Right ventricle myocardium inferior (tissue), 1 donor: ENCODE measurements around the gene FBXW8. TPM values are rescaled to one million over a fixed set of nuclear protein-coding genes. Genes with fewer than 3 reads are reported as not detected.

ENCODE experiments used
- ATAC-seq: fragments of 200-7000 bp; cut with Tn5 transposase; one replicate; pipeline ENCODE4 v1.9.1; 2020; ENCODE audit warnings: mild to moderate bottlenecking, moderate library complexity
- DNase-seq: peaks from one replicate; pipeline ENCODE4 v3.0.0; 2021; ENCODE audit errors: missing footprints
- intact Hi-C: fragments of 100-400 bp; cut with DNase I; formaldehyde crosslinking; loops from one replicate; pipeline ENCODE4 v1.11.0; 2022
- long read RNA-seq: library from polyadenylated mRNA; unstranded; transcript quantifications from one replicate; pipeline ENCODE4 v2.0.0, GENCODE V29; 2021
- total RNA-seq: library from RNA; stranded (reverse); fragmentation: NEBNext Ultra II Directional; extraction: Animal tissue kit (Norgen Biotek cat#: 25700); gene quantifications from one replicate; pipeline ENCODE4 v1.2.1, GENCODE V29; 2021
- donor health status: DM: no; HTN: yes; CAD: no; lungs with severe emphysema.

FBXW8 gene, protein sequence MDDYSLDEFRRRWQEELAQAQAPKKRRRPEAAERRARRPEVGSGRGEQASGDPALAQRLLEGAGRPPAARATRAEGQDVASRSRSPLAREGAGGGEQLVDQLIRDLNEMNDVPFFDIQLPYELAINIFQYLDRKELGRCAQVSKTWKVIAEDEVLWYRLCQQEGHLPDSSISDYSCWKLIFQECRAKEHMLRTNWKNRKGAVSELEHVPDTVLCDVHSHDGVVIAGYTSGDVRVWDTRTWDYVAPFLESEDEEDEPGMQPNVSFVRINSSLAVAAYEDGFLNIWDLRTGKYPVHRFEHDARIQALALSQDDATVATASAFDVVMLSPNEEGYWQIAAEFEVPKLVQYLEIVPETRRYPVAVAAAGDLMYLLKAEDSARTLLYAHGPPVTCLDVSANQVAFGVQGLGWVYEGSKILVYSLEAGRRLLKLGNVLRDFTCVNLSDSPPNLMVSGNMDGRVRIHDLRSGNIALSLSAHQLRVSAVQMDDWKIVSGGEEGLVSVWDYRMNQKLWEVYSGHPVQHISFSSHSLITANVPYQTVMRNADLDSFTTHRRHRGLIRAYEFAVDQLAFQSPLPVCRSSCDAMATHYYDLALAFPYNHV
- total RNA-seq = 5.4 TPM
- long read RNA-seq, partial matches to known transcripts = 0 of 8 reads
- long read RNA-seq, other reads (novel, unspliced or antisense) = 4 of 8 reads

DNA sequence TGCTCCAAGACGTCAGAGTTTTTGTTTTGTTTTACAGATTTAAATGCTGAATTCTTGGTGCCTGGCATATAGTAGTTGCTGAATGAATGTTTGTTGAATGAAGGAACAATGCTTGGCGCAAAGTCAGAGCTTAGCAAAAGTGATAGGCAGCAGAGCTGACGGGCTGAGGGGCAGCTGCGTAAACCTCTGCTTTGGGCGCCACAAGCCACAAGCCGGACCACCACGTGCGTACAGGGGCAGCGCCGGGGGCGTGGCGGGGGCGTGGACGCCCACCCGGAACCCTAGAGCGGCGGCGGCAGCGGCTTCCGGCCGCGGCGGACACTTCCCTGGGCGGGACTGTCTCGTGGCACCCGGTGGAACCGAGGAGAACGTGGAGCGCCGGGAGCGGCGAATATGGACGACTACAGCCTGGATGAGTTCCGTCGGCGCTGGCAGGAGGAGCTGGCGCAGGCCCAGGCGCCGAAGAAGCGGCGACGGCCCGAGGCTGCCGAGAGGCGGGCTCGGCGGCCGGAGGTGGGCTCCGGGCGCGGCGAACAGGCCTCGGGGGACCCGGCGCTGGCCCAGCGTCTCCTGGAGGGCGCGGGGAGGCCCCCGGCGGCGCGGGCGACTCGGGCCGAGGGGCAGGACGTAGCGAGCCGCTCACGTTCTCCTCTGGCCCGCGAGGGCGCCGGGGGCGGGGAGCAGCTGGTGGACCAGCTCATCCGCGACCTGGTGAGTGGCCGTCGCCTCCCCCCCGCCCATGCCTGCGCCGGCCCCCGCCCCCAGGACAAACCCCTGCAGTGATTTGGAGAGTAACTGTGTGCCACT, at the start of gene FBXW8:
TSS of gene FBXW8 (plus strand) at position 306 of the 807 bp plus-strand sequence. CDS start at position 394, 88 bp downstream.
- intact Hi-C loops = no loop called here
- ATAC-seq (peak; percentile 93), DNase-seq (peak; percentile 87)

DNA sequence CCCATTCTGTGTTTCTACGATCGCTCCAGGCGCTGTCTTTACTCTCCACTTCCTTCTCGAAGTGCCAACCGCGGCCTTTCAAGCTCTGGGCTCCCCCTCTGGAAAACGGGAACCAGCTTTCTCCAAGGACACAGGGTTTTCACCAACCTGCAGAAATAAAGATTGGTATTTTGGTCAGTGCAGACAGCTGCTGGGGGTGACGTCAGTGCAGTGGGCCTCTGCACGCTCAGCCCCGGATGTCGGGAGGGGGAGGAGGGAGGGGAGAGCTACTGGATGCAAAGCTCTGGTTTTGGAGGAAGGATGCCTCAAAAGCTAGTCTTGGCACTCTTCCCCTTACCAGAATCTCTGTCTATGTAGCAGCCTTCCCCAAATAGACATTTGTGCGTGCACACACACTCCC, 49.4 kb upstream of the FBXW8 start:
- DNase-seq (no peak), ATAC-seq (peak; percentile 60)
- intact Hi-C loops = no loop called here

DNA sequence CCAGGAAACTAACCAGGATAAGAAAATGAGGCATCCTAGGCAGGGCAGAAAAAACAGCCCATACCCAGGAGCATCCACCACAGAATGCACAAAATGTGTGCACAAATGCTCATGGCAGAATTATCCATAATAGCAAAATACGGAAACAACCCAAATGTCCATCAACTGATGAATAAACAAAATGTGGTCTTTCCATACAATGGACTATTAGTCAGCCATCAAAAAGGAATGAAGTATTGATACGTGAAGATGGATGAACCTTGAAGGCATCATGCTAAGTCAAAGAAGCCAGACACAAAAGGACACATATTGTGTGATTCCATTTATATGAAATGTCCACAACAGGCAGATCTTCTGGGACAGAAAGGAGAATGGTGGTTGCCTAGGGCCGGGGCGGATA, 48.6 kb upstream of the FBXW8 start:
- intact Hi-C loops = no loop called here
- ATAC-seq = no peak
- no peak for DNase-seq

DNA sequence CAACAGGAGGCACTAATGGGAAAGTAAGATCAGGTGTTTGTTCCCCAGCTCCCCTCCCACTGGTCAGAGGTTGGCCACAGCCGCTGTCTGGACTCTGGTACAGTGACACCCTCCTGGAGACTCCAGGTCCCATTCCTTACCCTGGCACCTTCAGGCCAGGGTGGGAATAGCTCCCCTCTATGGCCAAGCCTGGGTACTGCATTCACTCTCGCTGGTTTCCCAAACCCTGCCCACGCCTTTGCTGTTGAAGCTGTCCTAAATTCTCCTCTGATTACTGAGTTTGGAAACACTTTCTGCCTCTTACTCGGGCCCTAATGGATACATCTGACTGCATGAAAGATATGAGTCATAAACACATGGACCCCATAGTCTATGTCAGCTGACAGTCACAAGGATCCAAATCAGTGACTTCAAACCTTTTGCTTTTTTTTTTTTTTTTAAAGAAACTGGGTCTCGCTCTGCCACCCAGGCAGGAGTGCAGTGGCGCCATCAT, 47.4 kb upstream of the FBXW8 start:
- intact Hi-C loops = no loop called here
- ATAC-seq = no peak

DNA sequence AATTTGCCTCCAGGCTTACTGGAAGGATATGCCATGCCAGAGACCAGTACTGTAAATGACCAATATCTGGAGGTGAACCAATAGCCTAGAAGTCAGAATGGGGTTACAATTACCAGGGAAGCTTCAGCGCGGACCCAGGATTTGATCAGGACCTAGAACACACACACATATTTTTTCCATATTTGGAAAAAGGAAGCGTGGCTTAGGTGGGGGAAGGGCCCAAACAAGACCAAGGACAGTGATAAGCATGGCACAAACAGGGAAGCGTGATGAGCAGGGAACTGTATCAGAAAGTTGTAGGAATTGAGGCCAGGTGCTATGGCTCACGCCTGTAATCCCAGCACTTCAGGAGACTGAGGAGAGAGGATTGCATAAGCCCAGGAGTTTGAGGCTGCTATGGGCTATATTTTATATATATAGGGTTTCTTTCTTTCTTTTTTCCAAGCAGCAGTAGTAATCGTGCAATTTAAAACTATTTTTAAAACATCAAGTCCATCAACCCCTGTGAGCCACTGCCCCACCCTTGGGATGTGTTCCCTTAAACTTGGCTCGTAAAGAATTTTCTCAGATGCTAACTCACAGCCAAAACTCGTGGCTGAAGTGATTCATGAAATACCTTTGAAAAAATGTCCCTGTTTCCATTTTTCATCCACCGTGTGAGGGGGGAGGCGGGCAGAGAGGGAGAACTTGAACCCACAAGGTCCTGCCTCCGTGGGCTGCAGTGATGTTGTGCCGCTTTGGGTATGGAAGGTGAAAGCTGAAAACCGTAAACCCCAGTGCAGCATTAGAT, 46.2 kb upstream of the FBXW8 start:
- intact Hi-C loops = no loop called here
- ATAC-seq (no peak), DNase-seq (no peak)

More for the DNA sequence above, 47.4 kb upstream of the FBXW8 start:
- no peak for DNase-seq

DNA sequence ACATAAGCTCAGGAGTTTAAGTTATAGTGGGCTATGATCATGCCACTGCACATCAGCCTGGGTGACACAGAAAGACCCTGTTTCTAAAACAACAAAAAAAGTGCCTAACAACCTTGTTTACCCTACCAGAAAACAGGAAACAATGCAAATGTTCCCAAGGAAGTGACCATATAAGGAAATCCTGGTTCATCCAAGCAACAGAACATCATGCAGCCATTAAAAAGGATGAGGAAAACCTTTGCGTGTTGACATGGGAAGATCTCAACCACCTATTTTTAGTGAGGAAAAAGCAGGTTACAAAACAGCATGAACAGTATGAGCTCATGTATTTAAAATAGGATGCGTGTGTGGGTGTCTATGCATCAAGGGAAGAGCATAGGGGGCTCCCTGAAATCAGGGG, 43.2 kb upstream of the FBXW8 start:
- DNase-seq = no peak
- intact Hi-C loops = no loop called here
- ATAC-seq = no peak

DNA sequence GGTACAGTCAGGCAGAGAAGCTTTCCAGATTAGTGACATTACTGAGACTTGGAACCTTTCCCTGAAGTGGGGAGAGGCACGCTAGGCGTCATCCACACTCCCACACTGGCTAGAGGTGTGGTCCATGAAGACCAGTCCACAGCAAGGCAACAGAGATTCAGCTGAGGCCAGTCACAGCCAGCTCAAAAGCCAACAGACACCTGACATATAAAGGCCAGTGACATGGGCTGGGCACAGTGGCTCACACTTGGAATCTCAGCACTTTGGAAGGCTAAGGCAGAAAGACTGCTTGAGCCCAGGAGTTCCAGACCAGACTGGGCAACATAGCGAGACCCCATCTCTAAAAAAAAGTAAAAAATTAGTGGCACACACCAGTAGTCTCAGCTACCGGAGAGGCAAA, 40.4 kb upstream of the FBXW8 start:
- no peak for DNase-seq
- no peak for ATAC-seq
- intact Hi-C loops = no loop called here

DNA sequence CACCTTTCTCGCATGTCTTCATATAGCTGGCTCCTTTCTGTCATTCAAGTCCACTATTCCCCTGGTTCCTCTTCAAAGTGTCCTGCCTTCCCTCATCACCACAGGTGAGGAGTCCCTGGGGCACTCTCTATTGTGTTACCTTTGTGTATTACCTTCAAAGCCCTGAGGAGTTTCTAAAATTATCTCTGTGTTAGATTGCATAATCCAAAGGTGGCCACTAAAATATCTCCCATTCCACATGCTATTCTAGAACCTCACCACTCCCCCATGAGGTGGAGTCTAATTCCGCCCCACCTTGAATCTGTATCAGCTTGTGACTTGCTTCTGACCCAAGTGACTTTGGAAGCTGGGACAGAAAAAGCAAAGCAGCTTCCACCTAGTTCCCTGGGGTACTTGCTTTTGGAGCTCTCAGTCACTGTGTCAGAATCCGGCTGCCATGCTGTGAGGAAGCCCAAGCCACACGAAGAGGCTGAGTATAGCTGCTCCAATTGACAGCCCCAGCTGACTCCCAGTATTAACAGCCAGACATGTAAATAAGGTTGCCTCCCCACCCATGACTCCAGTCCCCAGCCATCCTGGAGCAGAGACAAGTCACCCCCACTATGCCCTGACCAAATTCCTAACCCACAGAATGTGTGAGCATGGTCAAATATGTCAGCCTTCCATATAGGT, 36.3 kb upstream of the FBXW8 start:
- DNase-seq (no peak), ATAC-seq (no peak)
- intact Hi-C loops = no loop called here

DNA sequence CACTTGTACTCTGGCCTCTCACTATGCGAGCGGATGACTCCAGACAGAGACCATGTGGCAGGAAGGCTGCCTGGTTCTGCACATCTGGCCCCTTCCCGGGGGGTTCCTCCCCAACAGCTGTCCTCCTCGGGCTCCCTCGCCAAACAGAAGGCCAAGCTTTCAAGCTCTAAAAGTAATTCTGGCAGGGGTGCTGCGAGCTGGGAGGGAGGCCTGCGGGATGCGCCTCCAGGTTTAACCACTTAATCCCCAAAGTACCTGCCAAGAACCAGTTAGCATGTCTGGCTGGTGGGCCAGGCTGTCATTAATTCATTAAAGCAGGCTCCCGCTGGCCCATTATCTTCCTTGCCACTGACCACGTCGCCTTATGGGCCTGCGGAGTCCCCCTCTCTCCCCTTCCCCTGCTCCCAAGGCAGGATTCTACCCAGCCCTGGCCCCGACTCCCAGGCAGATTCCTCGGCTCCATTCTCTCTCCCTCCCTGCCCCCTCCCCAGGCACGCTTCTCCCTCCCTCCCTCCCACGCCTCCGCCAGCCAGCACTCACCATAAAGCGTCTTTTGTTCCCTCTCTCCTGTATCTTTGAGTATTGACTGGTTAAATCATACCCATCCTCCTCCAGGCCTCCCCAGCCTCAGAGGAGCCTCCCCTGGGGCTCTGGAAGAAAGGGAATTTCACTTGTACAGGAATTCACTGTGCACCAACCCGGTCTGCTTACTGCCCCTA, 34.4 kb upstream of the FBXW8 start:
- ATAC-seq (no peak), DNase-seq (no peak)
- intact Hi-C loops = no loop called here

DNA sequence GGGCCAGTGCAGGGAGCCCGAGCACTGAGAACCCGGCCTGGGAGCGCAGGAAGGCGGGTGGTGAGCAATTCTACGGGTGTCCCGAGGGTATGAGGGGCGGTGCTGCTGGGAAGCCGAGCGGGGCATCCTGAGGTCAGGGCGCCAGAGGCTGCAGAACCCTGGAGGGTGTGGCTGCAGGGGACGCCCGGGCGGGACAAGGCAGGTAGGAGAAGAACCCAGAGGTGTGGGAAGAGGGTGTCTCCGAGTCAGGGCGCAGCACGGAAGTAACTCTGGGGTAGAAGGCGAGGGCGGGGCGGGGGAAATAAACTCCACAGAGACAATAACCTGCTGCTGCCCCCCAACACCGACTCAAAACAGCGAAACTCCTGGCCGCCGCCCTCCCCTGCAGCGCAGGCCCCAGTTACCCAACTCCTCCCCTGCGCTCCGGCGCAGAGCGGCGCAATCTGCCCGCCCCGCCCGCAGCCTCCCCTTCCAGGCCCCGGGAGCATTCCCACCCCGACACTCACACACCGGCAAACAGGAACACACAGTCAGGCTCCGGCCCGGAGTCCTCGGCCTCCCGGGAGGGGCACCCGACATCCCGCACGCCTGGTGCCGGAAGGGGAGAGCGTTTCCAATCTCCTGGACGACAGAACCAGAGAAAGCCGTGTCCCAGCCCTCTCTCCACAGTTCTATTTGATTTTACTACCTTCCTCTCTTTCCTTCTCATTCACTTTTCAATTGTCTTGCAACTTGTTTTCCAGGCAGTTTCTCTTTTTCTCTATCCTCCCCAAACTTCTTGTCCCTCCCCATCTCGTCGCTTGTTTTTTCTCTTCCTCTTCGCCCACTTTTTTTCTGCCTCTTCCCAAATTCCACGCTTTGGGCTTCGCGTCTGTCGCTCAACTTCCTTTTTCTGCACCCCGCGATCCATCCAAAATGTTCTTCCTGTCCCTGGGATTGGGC, 31.9 kb upstream of the FBXW8 start:
- intact Hi-C loops = no loop called here
- ATAC-seq (no peak), DNase-seq (no peak)

DNA sequence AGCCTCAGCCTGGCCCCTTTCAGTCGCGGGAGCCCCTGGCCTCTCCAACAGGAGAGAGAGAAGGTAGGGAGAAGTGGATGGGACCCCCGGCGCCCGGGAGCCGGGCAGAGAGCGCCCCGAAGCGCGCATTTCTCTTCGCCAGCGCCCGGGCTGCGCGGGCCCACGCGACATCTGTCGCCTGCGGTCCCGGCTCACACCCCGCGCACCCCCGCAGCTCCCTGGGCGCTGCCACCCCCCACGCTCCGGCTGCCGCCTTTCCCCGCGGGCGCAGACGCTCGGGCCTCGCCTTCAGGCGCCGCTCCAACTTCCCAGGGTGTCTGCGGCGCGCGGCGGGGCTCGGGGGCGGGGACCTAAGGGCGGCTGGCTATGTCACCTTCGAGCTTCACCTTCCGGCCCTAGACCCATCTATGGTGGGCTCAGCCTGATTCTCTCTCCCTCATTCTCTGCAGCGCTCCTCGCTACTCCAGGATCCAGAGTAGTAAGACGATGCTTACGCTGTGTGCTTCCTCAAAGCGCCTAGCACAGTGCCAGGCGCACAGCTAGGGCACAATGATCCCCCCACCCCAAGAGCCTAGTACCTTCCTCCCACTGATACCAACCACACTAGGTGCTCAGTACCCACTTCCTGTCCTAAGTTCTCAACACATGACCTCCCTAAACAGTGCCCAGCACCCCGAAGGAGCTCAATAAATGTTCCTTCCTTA, 31.1 kb upstream of the FBXW8 start:
- no peak for ATAC-seq
- DNase-seq = no peak
- intact Hi-C loops = loop anchor here (5.0 kb wide), 1 partner anchor 177 kb away; no protein-coding TSS in a partner anchor

DNA sequence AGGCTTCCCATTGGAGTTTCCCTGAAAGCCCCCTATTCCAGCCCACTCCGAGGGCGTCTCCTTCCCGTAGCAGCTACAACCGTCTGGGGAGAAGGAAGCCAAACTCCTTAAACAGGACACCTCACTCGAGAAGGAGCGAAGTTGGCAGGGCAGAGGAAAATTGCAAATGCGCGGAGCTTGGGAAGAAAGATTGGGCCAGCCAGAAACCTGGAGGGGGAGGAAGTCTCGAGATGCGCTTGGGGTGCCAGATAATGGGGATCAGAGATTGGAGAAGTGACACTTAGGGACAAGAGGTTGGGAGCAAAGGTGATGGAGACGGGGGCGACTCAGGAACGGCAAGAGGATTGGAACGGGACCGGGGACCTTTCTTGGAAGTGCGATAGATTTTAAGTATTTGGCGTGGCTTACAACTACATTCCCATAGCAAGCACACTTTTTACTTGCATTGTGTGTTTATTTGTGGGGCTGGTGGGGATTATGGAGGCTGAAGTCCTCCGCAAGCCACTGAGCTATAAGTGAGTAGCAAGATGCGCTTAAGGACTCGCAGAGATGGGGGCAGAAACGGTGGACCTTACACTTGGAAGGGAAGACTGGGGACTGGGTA, 30.4 kb upstream of the FBXW8 start:
- intact Hi-C loops = loop anchor here (5.0 kb wide), 1 partner anchor 178 kb away; no protein-coding TSS in a partner anchor
- no peak for ATAC-seq
- DNase-seq = no peak

DNA sequence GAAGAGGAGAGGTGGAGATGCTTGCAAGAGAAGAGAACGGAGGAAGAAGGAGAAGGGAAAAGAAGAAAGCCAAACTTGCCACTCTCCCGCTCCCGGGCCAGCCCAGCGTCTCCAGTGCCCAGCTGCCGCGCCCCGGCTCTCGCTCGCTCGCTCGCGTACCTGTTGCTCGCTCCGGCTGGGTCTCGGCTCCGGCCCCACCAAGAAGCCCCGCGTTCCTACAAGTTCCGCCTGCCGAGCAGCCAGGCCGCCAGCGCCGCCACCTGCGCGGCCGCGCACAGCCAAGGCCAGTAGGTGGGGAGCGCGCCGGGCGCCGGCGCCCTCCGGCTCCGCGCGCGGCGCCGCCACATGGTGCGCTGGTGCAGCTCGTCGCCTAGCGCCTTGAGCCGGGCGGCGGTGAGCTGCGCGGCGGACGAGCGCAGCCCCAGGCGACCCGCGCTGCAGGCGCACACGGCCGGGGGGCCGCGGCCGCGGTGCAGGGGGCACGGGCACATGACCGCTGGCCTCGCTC, 29.9 kb upstream of the FBXW8 start:
- peak; percentile 81 for ATAC-seq
- no peak for DNase-seq

DNA sequence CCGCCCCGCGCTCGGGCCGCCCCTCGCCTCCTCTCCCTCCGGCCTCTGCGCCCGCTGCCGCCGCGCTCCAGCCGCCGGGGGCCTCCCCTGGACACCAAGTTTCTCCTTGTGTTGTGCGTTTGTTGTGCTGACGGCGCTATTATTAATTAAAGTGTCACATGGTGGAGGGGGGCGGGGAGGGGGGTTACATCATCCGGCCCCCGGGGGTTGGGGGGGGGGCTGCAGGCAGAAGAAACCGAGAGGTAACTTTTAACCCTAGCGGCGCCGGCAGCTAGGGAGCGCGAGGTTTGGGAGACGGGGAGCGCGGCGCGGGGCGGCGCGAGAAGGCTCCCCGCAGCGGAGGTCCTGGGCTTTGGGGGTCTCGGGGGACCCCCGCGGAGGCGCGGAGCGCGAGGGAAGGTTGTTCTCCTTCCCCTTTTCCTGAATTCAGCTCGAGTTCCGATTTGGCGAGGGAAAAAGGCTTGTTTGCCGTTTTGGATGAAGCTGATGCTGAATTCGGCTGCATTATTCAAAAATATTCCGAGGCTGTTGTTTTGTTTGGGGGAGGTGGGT, 29.3 kb upstream of the FBXW8 start, which contains the start of gene HRK:
TSS of gene HRK (minus strand) at position 117 of the 552 bp plus-strand sequence. CDS start 134 bp downstream, outside the sequence.
- intact Hi-C loops = loop anchor here (5.0 kb wide), 1 partner anchor 179 kb away; no protein-coding TSS in a partner anchor
- no peak for ATAC-seq
- DNase-seq = no peak

More for the DNA sequence above, 29.9 kb upstream of the FBXW8 start:
- intact Hi-C loops = loop anchor here (5.0 kb wide), 1 partner anchor 179 kb away; no protein-coding TSS in a partner anchor
